Cerebellar cortex (tissue), 1 donor: Measurements from ENCODE around the gene NFATC2.

ENCODE experiments used
- DNase-seq: peaks from one replicate; pipeline ENCODE4 v3.0.0-alpha.2; 2015; ENCODE audit warnings: low spot score

NFATC2 gene

GRCh38 chr20:51429696-51430095 lies 112.8 kb downstream of the NFATC2 start:
- DNase-seq, result no peak

GRCh38 chr20:51429144-51429482 lies 113.4 kb downstream of the NFATC2 start:
- no peak for DNase-seq

DNA sequence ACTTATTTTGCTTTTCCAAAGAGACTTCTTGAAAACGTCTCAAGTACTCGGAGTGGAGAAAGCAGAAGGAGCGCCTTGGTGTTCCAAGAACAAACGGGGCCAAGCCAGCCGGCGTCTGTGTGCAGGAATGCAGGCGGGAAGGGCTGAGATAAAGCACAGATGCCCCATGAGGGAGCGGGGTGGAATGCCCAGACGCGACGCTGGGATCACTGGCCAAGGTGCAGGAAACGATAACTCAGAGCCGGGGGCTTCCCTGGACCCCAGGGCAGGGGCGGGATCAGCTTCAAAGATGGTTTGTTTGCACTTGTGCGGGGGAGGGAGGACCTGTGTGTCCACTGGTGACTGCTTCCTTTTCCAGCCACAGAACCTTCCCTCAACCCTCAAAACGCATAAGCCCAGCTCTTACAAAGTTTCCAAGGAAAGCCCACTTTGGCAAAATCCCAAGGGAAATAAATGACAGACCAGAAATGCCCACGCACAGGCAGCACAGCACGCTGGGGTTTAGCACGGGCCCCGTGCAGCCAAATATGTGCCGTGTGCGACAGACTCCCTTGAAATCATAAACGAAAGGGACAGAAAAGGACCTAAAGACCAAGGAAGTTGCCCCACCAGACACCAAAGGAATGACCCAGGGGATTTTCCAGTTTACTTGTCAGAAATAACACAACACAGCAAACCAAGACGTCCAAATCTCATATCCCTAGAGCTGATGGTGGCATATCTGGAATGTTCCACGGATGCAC lies 113.9 kb downstream of the NFATC2 start:
- no peak for DNase-seq

GRCh38 chr20:51427651-51428291 lies 114.7 kb downstream of the NFATC2 start:
- no peak for DNase-seq

GRCh38 chr20:51426718-51427650 lies 115.5 kb downstream of the NFATC2 start:
- no peak for DNase-seq

GRCh38 chr20:51425347-51426106 lies 117.0 kb downstream of the NFATC2 start:
- no peak for DNase-seq

- no peak for DNase-seq
Measured at GRCh38 chr20:51424270-51425117, 118.0 kb downstream of the NFATC2 start.

DNA sequence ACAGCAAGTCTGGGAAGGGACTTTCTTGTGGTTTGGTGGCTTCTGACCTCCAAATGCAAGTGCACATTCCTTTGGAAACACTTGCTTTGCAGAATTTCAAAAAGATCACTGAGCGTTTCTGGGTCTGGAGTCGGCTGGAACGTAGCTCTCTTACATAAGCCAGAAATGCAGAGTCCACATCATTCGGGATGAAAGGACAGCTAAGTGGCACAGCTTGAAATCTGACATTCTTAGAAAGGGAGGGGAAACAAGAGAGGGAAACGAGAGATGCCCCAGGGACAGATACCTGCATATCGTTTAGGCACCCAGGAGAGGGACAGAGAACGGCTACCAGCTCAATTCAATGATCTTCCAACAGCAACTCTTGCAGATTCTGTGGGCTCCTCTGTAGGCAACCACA lies 118.7 kb downstream of the NFATC2 start:
- DNase-seq, result no peak

- DNase-seq, result no peak
Measured at GRCh38 chr20:51423290-51423667, 119.2 kb downstream of the NFATC2 start.

GRCh38 chr20:51422514-51423289 lies 119.8 kb downstream of the NFATC2 start:
- DNase-seq, result no peak

DNA sequence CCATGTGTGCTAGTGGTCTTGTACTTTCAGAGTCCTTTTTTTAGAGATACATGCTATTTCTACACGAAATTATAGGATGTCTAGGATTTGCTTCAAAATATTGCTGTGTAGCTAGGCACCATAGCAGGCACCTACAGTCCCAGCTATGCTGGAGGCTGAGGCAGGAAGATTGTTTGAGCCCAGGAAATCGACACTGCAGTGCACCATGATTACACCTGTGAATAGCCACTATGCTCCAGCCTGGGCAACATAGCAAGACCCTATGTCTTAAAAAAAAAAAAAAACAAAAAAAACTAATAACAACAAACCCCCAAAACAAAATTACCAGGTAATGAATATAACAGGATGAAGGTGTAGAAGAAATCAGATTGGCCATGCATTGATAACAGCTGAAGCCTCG lies 121.7 kb downstream of the NFATC2 start:
- DNase-seq, result no peak

GRCh38 chr20:51420111-51420510 lies 122.4 kb downstream of the NFATC2 start:
- DNase-seq, result no peak

DNA sequence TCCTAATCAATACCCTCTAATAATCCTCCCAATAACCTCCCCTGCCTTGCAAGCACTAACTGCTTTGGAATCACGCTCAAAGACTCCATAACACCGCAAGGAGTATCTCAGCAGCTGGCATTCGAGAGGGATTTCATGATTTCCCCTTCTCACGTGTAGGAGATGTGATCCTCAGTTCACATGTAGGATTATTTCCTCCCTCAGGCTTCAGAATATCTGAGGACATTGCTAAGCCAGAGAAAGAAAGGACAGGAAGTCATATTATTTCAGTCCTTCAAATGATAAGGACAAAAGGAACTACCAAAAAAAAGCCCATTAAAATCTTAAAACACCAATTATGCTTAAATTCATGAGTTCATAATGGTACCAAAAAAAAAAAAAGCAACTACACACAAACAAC lies 122.9 kb downstream of the NFATC2 start:
- no peak for DNase-seq

GRCh38 chr20:51419231-51419630 lies 123.3 kb downstream of the NFATC2 start:
- DNase-seq, result no peak

DNA sequence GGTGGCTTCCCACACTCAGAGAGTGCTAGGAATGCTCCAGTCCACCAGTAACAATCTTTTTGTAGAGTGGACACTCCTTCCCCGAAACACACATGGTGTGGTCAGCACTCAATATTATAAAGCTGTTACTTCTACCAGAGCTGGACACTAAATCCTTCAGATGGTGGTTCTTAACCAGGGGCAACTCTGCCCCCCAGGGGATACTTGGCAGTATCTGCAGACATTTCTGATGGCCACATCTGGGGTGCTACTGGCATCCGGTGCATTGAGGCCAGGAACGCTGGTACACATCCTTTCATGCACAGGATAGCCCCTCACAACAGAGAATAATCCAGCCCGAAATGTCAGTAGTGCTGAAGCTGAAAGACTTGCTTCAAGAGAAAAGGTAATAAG lies 124.4 kb downstream of the NFATC2 start:
- no peak for DNase-seq

- DNase-seq, result no peak
Measured at GRCh38 chr20:51417250-51418136, 125.0 kb downstream of the NFATC2 start.

DNA sequence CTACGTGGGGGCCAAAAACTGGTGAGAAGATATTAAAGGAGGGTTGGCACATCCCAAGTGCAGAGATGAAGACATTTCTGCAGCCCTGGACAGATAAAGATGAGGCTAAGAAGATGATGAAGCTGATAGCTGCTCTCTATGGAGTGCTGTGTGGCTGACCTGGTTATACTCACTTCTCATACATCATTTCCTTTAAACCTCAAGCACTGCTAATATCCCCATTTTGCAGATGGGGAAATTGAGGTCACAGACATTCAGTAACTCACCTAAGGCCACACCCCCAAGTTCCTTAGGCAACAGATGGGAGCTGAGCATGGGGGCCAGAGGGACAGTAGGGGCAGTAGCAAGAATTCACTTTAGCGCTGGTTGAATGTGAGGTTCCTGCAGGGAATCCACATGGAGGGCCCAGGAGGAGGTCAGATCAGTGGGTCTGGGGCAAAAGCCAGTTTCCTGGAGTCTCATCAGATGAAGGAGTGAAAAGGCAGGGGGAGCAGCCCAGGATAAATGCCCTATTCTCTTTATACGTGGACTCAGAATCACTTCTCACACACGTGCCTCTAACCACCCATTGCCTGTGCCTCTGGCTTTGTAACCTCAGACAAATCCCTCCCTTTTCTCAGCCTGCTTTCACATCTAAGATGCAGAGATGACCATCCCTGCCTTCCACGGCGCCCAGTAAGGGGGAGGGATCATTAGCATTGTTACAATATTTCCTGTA lies 125.8 kb downstream of the NFATC2 start:
- no peak for DNase-seq

GRCh38 chr20:51413857-51414256 lies 128.7 kb downstream of the NFATC2 start:
- no peak for DNase-seq
